Measurements from ENCODE around the gene SEC16A. TPM values are rescaled to one million over a fixed set of nuclear protein-coding genes. Genes with fewer than 3 reads are reported as not detected.

SEC16A gene
- total RNA-seq, 4 donors from 2014 or later, result 47.7 to 73.8 (median 62.5) TPM

- DNase-seq, result no peak
- Histone ChIP-seq H3K4me1 (peaks cover 10 to 11% of the 10 kb centered on the region in 2 donors), H3K27me3 (no peaks in the 10 kb centered on the region), H3K9me3 (no peaks in the 10 kb centered on the region), H3K27ac (no peak overlapping the region), H3K4me3 (replicated peaks in 1 of 3) (no peak overlapping the region), H3K36me3 (peaks cover 8 to 21% of the 10 kb centered on the region in 2 donors)
- intact Hi-C loops (cut with DNase I), result loop anchor here (5.0 kb wide), 1 partner anchor 33 kb away; the partner anchor contains the start of gene INPP5E
- WGBS, 2 donors, result 89 to 93% methylated on average over 21 to 22 of the region's 32 CpGs
- TF ChIP-seq CTCF (IDR thresholded peaks at IDR 0.05) (no peak), POLR2A (IDR thresholded peaks at IDR 0.05) (no peak)
These were observed 78.7 kb downstream of the SEC16A start for GRCh38 chr9:136403915-136404800.

GRCh38 chr9:136403538-136403914 lies 79.3 kb downstream of the SEC16A start:
- Histone ChIP-seq H3K9me3 (no peaks in the 10 kb centered on the region), H3K36me3 (peaks cover 8 to 21% of the 10 kb centered on the region in 2 donors), H3K27ac (no peak overlapping the region), H3K27me3 (no peaks in the 10 kb centered on the region), H3K4me3 (replicated peaks in 1 of 3) (no peak overlapping the region), H3K4me1 (peaks cover 14 to 17% of the 10 kb centered on the region in 2 donors)
- WGBS, 2 donors, result 87 to 88% methylated on average over 4 to 5 of the region's 5 CpGs
- TF ChIP-seq POLR2A (IDR thresholded peaks at IDR 0.05) (no peak), CTCF (IDR thresholded peaks at IDR 0.05) (no peak)
- intact Hi-C loops (cut with DNase I), result loop anchor here (5.0 kb wide), 1 partner anchor 34 kb away; the partner anchor contains the start of gene INPP5E
- DNase-seq, result no peak

GRCh38 chr9:136402067-136402466 lies 80.8 kb downstream of the SEC16A start:
- Histone ChIP-seq H3K36me3 (peaks cover 8 to 21% of the 10 kb centered on the region in 2 donors), H3K4me3 (replicated peaks in 1 of 3) (no peak overlapping the region), H3K27ac (no peak overlapping the region), H3K27me3 (no peaks in the 10 kb centered on the region), H3K9me3 (no peaks in the 10 kb centered on the region), H3K4me1 (peaks cover 16 to 17% of the 10 kb centered on the region in 2 donors)
- TF ChIP-seq CTCF (IDR thresholded peaks at IDR 0.05), result no peak
- no peak for TF ChIP-seq POLR2A (IDR thresholded peaks at IDR 0.05)
- 72 to 75% methylated on average over 13 of the region's 13 CpGs for WGBS, 2 donors
- intact Hi-C loops (cut with DNase I), result loop anchor here (5.0 kb wide), 1 partner anchor 35 kb away; the partner anchor contains the start of gene INPP5E
- DNase-seq, result no peak

GRCh38 chr9:136401173-136401922 lies 81.5 kb downstream of the SEC16A start:
- no peak overlapping the region for H3K27ac ChIP-seq
- H3K27me3 ChIP-seq, result no peaks in the 10 kb centered on the region
- TF ChIP-seq CTCF (IDR thresholded peaks at IDR 0.05) (no peak), POLR2A (IDR thresholded peaks at IDR 0.05) (no peak)
- no peak overlapping the region for H3K4me3 ChIP-seq (replicated peaks in 1 of 3)
- H3K4me1 ChIP-seq, result peaks cover 16 to 17% of the 10 kb centered on the region in 2 donors
- H3K36me3 ChIP-seq, result peaks cover 8 to 24% of the 10 kb centered on the region in 2 donors
- WGBS, 2 donors, result 88 to 98% methylated on average over 14 to 18 of the region's 18 CpGs
- DNase-seq, result no peak
- intact Hi-C loops (cut with DNase I), result loop anchor here (5.0 kb wide), 1 partner anchor 36 kb away; the partner anchor contains the start of gene INPP5E
- no peaks in the 10 kb centered on the region for H3K9me3 ChIP-seq

Measured in thyroid gland (tissue), 4 donors.